GM18873 (cell line): ENCODE results near the gene ZNRF1.
A peak's percentile ranks its signal among the peaks of the same experiment; 100 is the strongest.
"Not testable (repeated sequence)": the region's sequence is repeated elsewhere in the genome, so short reads cannot be mapped to it uniquely, and the experiment has no call there.

ENCODE experiments used
- ATAC-seq: cut with Tn5 transposase; IDR thresholded peaks from one replicate; pipeline ENCODE4 v1.9.1; 2021; ENCODE audit warnings: mild to moderate bottlenecking, moderate library complexity, moderate number of reproducible peaks; ENCODE audit not compliant: unreplicated experiment, low FRiP score

The ZNRF1 gene

DNA sequence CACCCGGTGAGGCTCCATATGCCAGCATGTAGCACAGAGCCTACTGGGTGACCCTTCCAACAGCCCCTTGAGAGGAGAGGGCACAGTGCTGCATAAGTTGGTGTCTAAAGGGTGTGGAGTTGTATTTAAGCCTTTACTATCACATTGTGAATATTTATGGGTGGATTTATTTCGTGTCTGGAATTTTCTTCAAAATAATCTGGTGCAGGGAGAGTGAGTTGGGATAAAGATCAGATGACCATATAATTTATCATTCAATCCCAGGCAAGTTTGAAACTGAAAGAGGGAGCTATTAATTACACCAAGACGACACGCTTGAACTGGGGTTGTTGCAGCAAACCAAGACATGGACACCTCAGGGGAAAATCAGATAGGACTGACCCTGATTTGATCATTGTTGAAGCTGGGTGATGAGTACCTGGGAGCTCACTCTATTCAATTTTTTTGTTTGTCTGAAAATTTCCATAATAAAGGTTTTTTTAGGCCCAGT, 75.5 kb downstream of the ZNRF1 start:
- ATAC-seq: no peak

DNA sequence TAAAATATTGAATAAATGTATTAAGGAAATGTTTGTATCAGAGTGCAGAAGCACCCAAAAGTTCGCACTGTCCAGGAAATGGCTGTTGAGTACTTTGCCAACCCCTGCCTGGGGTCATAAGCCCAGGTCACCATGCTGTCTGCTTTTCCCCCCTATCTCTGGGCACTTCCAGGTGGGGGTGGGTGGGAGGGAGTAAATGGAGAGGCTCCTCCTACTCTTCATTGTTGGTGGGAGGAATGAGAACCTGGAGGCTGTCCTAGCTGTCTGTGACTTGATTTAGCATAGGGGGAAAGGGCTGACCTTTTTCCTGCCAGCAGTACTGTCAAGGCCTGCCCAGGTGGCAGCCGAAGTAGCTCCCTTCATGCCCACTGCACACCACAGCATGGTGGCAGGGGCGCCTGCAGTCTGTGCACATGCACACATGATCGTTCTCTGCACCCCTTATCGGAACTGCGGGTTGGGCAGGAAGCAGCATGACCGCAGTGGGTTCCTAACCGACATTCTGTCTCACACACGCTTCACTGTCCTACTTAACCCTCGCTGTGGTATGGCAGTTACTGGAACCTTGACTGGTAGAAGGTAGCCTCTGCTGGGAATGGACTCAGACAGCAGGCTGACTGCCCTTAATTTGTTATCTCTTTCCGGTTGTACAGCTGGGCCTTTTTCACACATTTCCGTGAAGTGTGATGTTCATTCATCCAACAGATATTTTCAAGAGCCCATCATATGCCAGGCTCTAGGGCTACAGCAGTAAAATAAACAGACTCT, 76.3 kb downstream of the ZNRF1 start:
- ATAC-seq: peak; percentile 97

DNA sequence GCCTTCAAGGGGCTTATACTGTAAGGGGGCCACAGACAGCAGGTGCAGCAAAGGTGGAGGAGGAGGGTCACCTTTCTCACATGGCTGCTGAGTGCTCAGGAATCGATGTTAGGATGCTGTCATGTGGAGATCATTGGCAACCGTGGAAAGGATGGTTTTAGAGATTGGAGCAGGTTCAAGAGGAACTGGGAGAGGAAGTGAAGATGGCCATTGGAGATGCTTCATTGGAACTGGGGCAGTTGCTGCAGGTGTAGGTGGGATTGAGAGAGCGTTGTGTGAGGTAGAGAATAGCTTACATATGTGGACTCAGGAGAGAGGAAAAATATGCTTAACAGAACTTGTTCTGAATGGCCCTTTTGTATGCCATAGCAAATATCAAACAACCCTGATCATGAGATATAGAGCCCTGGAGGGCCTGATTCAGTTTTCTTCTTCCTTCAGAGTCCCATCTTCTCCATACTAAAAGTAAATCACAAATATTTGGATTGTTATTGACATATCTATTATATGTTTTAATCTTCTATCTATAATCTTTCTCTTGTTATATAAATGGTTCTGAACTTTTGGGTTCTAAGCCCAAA, 77.0 kb downstream of the ZNRF1 start:
- no peak for ATAC-seq

DNA sequence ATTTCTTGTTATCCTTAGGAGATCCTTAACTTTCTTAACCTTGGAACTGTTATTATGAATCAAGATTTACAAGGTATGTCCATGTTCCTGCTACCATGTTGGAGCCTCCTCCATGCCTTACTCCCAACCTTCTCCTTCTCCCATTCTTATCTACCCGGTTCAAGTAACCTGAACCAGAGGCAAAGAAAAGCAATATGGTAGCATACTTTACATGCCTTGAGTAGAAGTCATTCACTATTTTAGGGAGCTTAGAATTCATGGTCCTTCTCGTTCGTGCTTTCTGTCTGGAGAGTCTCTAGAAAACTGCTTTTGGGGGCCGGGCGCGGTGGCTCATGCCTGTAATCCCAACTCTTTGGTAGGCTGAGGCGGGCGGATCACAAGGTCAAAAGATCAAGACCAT, 80.1 kb downstream of the ZNRF1 start:
- no peak for ATAC-seq

DNA sequence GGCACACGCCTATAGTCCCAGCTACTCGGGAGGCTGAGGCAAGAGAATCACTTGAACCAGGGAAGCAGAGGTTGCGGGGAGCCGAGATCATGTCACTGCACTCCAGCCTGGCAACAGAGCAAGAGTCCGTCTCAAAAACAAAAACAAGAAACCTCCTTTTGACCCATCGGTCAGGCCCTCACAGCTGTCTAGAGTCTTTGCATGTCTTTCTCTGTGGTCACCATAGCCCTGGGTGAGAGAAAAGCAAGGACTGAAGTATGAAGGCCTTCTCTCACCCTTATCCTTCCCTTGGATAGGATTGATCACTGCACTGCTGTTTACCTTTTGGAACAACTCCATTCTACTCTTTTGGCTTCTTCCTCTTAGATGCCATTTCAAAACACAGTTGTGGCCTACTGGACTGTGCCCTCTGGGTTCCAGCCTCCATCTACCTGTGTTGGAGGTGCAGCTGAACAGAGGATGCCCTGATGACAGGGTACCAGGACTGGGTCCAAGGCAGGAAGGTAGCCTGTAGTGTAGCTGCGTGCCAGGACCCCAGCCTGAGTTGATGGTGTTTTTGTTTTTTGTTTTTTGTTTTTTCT, 80.6 kb downstream of the ZNRF1 start:
- no peak for ATAC-seq

DNA sequence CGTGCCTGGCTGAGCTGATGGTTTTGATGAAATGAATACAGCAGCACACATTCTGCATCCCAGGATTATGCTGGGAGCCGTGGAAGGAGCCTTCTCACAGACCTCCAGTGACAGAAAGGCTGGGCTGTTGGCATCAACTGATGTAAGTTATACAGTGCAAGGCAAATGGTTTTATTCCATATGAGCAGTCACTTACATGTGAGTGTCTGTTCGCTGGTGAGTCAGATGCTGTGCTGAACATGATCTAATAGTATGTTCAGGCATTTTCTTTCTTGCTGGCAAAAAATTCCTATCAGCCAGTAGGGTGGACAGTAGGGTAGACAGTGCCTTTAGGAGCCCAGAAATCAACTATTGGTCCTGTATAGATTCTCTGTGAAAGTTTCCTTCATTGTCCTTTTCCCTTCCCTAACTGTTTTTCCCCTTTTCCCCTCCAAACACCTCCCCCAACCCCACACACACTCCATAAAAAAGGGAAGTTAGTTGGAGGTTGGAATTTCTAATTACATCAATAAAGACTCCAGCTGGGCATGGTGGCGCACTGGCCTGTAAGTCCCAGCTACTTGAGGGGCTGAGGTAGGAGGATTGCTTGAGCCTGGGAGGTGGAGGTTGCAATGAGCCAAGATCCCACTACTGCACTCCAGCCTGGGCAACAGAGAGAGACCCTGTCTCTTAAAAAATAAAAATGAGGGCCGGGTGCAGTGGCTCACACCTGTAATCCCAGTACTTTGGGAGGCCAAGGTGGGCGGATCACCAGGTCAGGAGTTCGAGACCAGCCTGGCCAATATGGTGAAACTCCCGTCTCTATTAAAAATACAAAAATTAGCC, 81.6 kb downstream of the ZNRF1 start:
- no peak for ATAC-seq

DNA sequence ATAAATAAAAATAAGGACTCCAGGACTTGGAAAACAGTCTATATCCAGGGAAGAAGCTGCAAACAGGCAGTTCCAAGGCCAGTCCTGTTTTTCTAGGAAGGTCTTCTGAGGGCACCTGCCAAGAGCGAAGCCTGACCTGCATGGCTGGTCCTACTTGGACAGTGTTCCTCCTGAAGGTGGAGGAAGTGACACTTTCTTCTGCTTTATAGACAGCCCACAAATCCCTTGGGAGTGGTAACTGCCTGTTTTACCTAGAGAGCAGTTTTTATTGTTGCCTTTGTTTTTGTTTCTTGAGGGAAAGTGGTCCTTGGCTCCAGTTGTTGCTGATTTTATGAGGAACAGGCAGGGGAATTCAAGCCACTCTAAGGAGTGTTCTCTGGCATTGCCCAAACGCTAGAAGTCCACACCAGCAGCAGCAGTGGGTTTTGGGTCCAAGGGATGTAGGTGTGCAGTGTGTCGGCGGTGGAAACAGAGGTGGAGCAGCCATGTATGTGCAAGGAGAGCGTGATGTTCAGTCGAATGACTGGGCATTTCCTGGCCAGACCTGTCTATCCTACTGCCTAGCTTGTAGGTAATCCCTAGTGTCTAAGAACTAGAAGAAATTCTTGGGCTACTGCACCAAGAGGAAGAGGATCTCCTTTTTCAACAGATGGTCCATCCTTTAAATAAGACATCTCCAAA, 82.5 kb downstream of the ZNRF1 start:
- ATAC-seq: no peak

GRCh38 chr16:75083813-75084212, 85.0 kb downstream of the ZNRF1 start:
- ATAC-seq: no peak

DNA sequence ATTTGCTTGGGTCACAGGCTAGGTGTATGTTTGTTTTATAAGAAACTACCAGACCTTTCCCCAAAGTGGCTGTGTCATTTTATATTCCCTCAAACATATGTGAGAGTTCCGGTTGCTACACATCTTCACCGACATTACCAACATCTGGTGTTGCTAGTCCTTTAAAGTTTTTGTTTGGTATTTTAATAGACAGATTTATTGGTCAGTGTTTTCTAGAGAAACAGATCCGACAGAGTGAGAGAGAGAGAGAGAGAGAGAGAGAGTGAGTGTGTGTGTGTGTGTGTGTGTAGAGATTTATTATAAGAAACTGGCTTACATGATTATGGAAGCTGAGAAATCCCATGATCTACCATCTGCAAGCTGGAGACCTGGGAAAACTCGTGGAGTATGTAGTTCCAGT, 86.7 kb downstream of the ZNRF1 start:
- ATAC-seq: no peak

DNA sequence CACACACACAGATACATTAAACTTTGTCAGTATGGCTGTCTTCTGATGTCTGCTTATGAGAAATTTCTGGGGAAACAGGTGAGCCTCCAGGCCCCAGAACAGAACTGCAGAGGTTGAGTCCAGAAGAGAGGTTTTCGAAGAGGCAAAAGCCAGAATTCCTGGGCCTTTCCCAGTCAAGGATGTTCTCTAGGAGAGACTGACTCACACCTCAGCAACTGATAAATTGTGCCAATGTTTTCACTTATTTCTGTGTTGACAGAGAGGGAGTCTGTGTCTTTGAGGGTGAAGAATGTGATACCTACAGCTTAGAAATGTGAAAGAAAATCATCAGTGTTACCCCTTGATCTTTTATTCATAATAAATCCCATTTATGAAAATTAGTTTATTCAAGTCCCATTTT, 87.5 kb downstream of the ZNRF1 start:
- no peak for ATAC-seq

DNA sequence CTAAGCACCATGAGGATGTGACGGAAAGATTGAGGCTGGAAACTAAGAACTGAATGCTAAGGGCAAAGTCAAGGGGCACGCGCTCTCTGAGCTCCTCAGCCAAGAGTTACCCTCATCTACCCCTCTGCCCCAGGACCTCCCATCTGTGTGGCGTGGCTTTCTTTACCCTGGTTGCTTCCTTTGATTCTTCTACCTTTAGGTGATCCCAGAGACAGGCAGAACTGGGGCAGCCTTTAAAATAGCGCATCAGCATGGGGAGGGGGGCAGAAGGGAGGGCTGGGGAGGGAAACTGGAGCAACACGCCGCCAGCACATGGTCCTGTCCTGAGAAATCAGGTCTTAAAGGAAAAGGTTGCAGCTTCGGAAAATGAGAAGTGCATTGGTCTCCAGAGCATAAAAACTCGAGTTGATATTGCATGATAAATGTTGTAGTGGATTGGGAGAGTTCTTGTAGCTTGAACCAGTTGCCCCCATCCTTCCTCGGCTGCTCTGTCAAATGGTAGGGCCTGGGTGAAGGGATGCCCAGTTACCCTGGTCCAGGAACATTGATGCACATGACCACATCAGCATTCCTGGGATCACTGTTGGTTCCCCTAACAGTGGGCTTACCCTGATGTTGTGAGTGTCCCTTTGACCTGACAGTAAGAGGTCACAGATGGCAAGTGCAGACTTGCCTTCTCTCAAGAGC, 88.0 kb downstream of the ZNRF1 start:
- ATAC-seq: no peak

GRCh38 chr16:75087375-75087979, 88.7 kb downstream of the ZNRF1 start:
- ATAC-seq: no peak

GRCh38 chr16:75088216-75088615, 89.4 kb downstream of the ZNRF1 start:
- ATAC-seq: no peak

GRCh38 chr16:75088934-75089333, 90.1 kb downstream of the ZNRF1 start:
- ATAC-seq: no peak

GRCh38 chr16:75089486-75090202, 90.8 kb downstream of the ZNRF1 start:
- no peak for ATAC-seq

- not testable (repeated sequence) for ATAC-seq
Observed at GRCh38 chr16:75090899-75091298, 92.1 kb downstream of the ZNRF1 start.

GRCh38 chr16:75091619-75092018, 92.8 kb downstream of the ZNRF1 start:
- not testable (repeated sequence) for ATAC-seq

GRCh38 chr16:75092777-75093176, 94.0 kb downstream of the ZNRF1 start:
- ATAC-seq: no peak
